ENCODE results near the gene STRA8. TPM values are rescaled to one million over a fixed set of nuclear protein-coding genes. Genes with fewer than 3 reads are reported as not detected.

Gene STRA8
- total and polyA plus RNA-seq, 2 of the 13 experiments (the other 11 are each of a cell fraction or from before 2014, with no cell fraction given) = not detected

DNA sequence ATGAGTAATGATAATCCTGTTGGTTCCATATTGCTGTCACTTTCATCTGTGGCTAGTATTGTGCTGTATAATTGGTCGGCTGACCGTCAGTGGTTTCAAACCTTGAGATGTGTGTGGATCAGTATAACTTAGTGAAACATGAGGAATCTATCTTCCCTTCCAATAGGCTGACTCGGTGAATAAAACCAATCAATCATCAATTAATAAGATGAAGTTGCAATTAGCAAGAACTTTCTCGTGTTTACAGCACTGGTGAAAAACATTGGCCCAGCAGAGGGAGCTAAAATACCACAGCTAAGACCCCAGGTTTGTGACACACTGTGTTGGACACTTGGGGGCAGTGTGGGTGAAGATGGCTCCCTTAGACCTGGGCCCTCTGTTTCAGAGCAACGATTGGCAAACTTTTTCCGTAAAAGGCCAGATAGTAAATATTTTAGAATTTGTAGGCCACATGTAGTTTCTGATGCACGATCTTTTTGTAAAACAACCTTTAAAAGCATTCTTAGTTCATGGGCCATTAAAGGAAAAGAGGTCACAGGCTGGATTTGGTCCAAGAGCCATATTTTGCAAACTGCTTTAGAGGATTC lies 47.8 kb downstream of the STRA8 start (continued):
- TF ChIP-seq, protein P1, sequence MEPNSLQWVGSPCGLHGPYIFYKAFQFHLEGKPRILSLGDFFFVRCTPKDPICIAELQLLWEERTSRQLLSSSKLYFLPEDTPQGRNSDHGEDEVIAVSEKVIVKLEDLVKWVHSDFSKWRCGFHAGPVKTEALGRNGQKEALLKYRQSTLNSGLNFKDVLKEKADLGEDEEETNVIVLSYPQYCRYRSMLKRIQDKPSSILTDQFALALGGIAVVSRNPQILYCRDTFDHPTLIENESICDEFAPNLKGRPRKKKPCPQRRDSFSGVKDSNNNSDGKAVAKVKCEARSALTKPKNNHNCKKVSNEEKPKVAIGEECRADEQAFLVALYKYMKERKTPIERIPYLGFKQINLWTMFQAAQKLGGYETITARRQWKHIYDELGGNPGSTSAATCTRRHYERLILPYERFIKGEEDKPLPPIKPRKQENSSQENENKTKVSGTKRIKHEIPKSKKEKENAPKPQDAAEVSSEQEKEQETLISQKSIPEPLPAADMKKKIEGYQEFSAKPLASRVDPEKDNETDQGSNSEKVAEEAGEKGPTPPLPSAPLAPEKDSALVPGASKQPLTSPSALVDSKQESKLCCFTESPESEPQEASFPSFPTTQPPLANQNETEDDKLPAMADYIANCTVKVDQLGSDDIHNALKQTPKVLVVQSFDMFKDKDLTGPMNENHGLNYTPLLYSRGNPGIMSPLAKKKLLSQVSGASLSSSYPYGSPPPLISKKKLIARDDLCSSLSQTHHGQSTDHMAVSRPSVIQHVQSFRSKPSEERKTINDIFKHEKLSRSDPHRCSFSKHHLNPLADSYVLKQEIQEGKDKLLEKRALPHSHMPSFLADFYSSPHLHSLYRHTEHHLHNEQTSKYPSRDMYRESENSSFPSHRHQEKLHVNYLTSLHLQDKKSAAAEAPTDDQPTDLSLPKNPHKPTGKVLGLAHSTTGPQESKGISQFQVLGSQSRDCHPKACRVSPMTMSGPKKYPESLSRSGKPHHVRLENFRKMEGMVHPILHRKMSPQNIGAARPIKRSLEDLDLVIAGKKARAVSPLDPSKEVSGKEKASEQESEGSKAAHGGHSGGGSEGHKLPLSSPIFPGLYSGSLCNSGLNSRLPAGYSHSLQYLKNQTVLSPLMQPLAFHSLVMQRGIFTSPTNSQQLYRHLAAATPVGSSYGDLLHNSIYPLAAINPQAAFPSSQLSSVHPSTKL (CRISPR knock-in tag; IDR thresholded peaks at IDR 0.05) = peak; percentile 31; the same call in 1 of the 2 replicates
- TF ChIP-seq RXRB (CRISPR knock-in tag; IDR thresholded peaks at IDR 0.05; ENCODE audit: borderline replicate concordance) (peak; percentile 53; the same call in 1 of the 2 replicates), SMAD9 (CRISPR knock-in tag; IDR thresholded peaks at IDR 0.05) (no peak), MAFF (IDR thresholded peaks at IDR 0.05; ENCODE audit: low read depth, low read length) (peak; percentile 38; the same call in 1 of the 2 replicates), MYC (CRISPR knock-in tag; IDR thresholded peaks at IDR 0.05; ENCODE audit: borderline replicate concordance) (no peak), ZNF7 (CRISPR knock-in tag; IDR thresholded peaks at IDR 0.05) (no peak), NFATC3 (CRISPR knock-in tag; IDR thresholded peaks at IDR 0.05) (no peak), MZF1 (CRISPR knock-in tag; IDR thresholded peaks at IDR 0.05; ENCODE audit: borderline replicate concordance) (no peak), ZSCAN20 (CRISPR knock-in tag; IDR thresholded peaks at IDR 0.05; ENCODE audit: borderline replicate concordance) (no peak), ZNF367 (CRISPR knock-in tag; IDR thresholded peaks at IDR 0.05; ENCODE audit: borderline replicate concordance) (no peak), ZNF460 (CRISPR knock-in tag; IDR thresholded peaks at IDR 0.05; ENCODE audit: borderline replicate concordance) (no peak), SALL1 (CRISPR knock-in tag; IDR thresholded peaks at IDR 0.05) (no peak), ZFX (CRISPR knock-in tag; IDR thresholded peaks at IDR 0.05; ENCODE audit: low read depth) (peak; percentile 62; the same call in 1 of the 2 replicates), ETV5 (CRISPR knock-in tag; IDR thresholded peaks at IDR 0.05; ENCODE audit: borderline replicate concordance) (no peak), ZMAT3 (CRISPR knock-in tag; conservative IDR thresholded peaks at IDR 0.05) (no peak), ZNF75D (CRISPR knock-in tag; IDR thresholded peaks at IDR 0.05; ENCODE audit: borderline replicate concordance) (no peak), TCF12 (IDR thresholded peaks at IDR 0.05) (no peak), TCF12 (CRISPR knock-in tag; IDR thresholded peaks at IDR 0.05) (no peak)
- TF ChIP-seq, protein P2, sequence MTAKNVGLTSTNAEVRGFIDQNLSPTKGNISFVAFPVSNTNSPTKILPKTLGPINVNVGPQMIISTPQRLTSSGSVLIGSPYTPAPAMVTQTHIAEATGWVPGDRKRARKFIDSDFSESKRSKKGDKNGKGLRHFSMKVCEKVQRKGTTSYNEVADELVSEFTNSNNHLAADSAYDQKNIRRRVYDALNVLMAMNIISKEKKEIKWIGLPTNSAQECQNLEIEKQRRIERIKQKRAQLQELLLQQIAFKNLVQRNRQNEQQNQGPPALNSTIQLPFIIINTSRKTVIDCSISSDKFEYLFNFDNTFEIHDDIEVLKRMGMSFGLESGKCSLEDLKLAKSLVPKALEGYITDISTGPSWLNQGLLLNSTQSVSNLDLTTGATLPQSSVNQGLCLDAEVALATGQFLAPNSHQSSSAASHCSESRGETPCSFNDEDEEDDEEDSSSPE (CRISPR knock-in tag; IDR thresholded peaks at IDR 0.05) = no peak
- TF ChIP-seq, protein P3, sequence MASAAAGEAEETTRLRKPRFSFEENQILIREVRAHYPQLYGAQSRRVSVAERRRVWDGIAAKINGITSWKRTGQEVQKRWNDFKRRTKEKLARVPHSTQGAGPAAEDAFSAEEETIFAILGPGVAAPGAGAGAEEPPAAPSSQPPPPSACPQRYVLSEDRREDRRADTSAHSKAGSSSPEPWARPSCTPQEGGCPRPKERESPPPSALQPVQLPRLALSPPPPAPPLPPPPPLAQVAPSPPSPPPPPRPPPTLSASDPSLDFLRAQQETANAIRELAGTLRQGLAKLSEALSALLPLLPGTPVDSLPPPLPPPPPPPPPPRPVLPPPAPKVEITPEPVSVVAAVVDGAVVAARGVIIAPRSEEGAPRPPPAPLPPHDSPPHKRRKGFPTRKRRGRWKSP (CRISPR knock-in tag; IDR thresholded peaks at IDR 0.05) = no peak
- TF ChIP-seq, protein P4, sequence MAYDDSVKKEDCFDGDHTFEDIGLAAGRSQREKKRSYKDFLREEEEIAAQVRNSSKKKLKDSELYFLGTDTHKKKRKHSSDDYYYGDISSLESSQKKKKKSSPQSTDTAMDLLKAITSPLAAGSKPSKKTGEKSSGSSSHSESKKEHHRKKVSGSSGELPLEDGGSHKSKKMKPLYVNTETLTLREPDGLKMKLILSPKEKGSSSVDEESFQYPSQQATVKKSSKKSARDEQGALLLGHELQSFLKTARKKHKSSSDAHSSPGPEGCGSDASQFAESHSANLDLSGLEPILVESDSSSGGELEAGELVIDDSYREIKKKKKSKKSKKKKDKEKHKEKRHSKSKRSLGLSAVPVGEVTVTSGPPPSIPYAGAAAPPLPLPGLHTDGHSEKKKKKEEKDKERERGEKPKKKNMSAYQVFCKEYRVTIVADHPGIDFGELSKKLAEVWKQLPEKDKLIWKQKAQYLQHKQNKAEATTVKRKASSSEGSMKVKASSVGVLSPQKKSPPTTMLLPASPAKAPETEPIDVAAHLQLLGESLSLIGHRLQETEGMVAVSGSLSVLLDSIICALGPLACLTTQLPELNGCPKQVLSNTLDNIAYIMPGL (CRISPR knock-in tag; IDR thresholded peaks at IDR 0.05; ENCODE audit: borderline replicate concordance in 1 of 2, low read depth in 1 of 2) = peak; percentile 77 to 86
- TF ChIP-seq, protein P5, sequence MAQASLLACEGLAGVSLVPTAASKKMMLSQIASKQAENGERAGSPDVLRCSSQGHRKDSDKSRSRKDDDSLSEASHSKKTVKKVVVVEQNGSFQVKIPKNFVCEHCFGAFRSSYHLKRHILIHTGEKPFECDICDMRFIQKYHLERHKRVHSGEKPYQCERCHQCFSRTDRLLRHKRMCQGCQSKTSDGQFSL (CRISPR knock-in tag; IDR thresholded peaks at IDR 0.05) = no peak
